ENCODE results near the gene CYB561D1.

The CYB561D1 gene

DNA sequence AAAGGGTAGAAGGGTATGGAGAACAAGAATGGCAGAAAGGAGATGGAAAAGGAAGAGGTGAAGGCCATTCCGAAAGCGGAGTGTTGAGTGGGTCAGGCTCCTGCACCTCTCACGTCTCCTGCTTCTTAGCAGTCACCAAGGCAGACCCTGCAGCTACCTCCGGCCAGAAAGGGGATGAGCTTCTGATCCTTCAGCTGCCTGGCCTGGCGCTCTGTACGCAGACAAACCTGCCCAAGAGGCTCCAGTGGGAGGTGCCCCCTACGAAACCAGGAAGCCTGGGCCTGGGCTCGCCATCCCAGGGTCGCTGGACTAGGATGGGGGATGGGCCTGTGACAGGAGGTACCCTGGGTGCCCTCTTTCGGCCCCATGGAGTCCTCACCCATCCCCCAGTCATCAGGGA lies 48.8 kb downstream of the CYB561D1 start:
- no peak for ATAC-seq
- TF ChIP-seq ZFP30 (CRISPR knock-in tag; IDR thresholded peaks at IDR 0.05), result no peak
- TF ChIP-seq ESRRG (CRISPR knock-in tag; IDR thresholded peaks at IDR 0.05), result no peak
- TF ChIP-seq BACH2 (CRISPR knock-in tag; IDR thresholded peaks at IDR 0.05; ENCODE audit: borderline replicate concordance), result no peak

DNA sequence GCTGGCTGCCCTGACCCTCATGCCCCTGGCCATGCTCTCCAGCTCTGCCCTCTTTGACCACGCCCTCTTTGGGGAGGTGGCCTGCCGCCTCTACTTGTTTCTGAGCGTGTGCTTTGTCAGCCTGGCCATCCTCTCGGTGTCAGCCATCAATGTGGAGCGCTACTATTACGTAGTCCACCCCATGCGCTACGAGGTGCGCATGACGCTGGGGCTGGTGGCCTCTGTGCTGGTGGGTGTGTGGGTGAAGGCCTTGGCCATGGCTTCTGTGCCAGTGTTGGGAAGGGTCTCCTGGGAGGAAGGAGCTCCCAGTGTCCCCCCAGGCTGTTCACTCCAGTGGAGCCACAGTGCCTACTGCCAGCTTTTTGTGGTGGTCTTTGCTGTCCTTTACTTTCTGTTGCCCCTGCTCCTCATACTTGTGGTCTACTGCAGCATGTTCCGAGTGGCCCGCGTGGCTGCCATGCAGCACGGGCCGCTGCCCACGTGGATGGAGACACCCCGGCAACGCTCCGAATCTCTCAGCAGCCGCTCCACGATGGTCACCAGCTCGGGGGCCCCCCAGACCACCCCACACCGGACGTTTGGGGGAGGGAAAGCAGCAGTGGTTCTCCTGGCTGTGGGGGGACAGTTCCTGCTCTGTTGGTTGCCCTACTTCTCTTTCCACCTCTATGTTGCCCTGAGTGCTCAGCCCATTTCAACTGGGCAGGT lies 49.5 kb downstream of the CYB561D1 start:
- ATAC-seq, result no peak
- TF ChIP-seq ZNF565 (CRISPR knock-in tag; conservative IDR thresholded peaks at IDR 0.05; ENCODE audit: low read depth) (no peak), ESRRG (CRISPR knock-in tag; IDR thresholded peaks at IDR 0.05) (no peak), ZNF70 (CRISPR knock-in tag; IDR thresholded peaks at IDR 0.05) (no peak), ZC3H10 (CRISPR knock-in tag; IDR thresholded peaks at IDR 0.05) (no peak), SNAI2 (CRISPR knock-in tag; IDR thresholded peaks at IDR 0.05) (no peak), ARNTL (CRISPR knock-in tag; IDR thresholded peaks at IDR 0.05; ENCODE audit: borderline replicate concordance, low read depth) (no peak), TOX (CRISPR knock-in tag; IDR thresholded peaks at IDR 0.05; ENCODE audit: borderline replicate concordance) (no peak), PPARA (CRISPR knock-in tag; IDR thresholded peaks at IDR 0.05; ENCODE audit: borderline replicate concordance) (no peak), CSDC2 (CRISPR knock-in tag; IDR thresholded peaks at IDR 0.05) (no peak), ZNF8 (CRISPR knock-in tag; IDR thresholded peaks at IDR 0.05) (no peak), ISL1 (CRISPR knock-in tag; IDR thresholded peaks at IDR 0.05) (no peak), TCF4 (CRISPR knock-in tag; IDR thresholded peaks at IDR 0.05; ENCODE audit: borderline replicate concordance) (no peak), RARB (CRISPR knock-in tag; IDR thresholded peaks at IDR 0.05) (no peak), BACH2 (CRISPR knock-in tag; IDR thresholded peaks at IDR 0.05; ENCODE audit: borderline replicate concordance) (no peak), ZFP3 (CRISPR knock-in tag; IDR thresholded peaks at IDR 0.05) (no peak), GLIS3 (CRISPR knock-in tag; IDR thresholded peaks at IDR 0.05) (no peak), ZFP30 (CRISPR knock-in tag; IDR thresholded peaks at IDR 0.05) (no peak)
- TF ChIP-seq, protein P1, sequence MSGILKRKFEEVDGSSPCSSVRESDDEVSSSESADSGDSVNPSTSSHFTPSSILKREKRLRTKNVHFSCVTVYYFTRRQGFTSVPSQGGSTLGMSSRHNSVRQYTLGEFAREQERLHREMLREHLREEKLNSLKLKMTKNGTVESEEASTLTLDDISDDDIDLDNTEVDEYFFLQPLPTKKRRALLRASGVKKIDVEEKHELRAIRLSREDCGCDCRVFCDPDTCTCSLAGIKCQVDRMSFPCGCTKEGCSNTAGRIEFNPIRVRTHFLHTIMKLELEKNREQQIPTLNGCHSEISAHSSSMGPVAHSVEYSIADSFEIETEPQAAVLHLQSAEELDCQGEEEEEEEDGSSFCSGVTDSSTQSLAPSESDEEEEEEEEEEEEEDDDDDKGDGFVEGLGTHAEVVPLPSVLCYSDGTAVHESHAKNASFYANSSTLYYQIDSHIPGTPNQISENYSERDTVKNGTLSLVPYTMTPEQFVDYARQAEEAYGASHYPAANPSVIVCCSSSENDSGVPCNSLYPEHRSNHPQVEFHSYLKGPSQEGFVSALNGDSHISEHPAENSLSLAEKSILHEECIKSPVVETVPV (CRISPR knock-in tag; IDR thresholded peaks at IDR 0.05), result no peak
- TF ChIP-seq, protein P2, sequence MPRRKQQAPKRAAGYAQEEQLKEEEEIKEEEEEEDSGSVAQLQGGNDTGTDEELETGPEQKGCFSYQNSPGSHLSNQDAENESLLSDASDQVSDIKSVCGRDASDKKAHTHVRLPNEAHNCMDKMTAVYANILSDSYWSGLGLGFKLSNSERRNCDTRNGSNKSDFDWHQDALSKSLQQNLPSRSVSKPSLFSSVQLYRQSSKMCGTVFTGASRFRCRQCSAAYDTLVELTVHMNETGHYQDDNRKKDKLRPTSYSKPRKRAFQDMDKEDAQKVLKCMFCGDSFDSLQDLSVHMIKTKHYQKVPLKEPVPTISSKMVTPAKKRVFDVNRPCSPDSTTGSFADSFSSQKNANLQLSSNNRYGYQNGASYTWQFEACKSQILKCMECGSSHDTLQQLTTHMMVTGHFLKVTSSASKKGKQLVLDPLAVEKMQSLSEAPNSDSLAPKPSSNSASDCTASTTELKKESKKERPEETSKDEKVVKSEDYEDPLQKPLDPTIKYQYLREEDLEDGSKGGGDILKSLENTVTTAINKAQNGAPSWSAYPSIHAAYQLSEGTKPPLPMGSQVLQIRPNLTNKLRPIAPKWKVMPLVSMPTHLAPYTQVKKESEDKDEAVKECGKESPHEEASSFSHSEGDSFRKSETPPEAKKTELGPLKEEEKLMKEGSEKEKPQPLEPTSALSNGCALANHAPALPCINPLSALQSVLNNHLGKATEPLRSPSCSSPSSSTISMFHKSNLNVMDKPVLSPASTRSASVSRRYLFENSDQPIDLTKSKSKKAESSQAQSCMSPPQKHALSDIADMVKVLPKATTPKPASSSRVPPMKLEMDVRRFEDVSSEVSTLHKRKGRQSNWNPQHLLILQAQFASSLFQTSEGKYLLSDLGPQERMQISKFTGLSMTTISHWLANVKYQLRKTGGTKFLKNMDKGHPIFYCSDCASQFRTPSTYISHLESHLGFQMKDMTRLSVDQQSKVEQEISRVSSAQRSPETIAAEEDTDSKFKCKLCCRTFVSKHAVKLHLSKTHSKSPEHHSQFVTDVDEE (CRISPR knock-in tag; IDR thresholded peaks at IDR 0.05), result no peak
- TF ChIP-seq, protein P3, sequence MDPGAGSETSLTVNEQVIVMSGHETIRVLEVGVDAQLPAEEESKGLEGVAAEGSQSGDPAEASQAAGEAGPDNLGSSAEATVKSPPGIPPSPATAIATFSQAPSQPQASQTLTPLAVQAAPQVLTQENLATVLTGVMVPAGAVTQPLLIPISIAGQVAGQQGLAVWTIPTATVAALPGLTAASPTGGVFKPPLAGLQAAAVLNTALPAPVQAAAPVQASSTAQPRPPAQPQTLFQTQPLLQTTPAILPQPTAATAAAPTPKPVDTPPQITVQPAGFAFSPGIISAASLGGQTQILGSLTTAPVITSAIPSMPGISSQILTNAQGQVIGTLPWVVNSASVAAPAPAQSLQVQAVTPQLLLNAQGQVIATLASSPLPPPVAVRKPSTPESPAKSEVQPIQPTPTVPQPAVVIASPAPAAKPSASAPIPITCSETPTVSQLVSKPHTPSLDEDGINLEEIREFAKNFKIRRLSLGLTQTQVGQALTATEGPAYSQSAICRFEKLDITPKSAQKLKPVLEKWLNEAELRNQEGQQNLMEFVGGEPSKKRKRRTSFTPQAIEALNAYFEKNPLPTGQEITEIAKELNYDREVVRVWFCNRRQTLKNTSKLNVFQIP (CRISPR knock-in tag; IDR thresholded peaks at IDR 0.05; ENCODE audit: borderline replicate concordance, low read depth), result no peak

DNA sequence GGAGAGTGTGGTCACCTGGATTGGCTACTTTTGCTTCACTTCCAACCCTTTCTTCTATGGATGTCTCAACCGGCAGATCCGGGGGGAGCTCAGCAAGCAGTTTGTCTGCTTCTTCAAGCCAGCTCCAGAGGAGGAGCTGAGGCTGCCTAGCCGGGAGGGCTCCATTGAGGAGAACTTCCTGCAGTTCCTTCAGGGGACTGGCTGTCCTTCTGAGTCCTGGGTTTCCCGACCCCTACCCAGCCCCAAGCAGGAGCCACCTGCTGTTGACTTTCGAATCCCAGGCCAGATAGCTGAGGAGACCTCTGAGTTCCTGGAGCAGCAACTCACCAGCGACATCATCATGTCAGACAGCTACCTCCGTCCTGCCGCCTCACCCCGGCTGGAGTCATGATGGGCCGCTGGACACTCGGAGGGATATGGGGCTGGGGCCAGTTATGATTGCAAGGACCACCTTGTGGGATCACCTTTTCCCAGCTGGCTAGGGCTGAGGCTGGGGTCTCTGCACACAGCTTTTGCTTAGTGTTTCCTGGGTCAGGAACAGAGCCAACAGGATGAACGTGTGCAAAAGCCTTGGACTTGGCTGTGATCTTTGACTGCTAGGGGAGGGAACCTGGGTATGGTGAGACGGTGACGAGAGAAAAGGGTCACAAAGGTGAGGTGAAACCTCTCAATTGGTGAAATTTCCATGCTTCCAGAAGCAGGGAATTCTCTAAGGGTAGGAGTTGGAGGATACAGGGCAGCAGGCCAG lies 50.3 kb downstream of the CYB561D1 start:
- no peak for ATAC-seq
- TF ChIP-seq ESRRG (CRISPR knock-in tag; IDR thresholded peaks at IDR 0.05) (no peak), BACH2 (CRISPR knock-in tag; IDR thresholded peaks at IDR 0.05; ENCODE audit: borderline replicate concordance) (no peak), ZNF565 (CRISPR knock-in tag; conservative IDR thresholded peaks at IDR 0.05; ENCODE audit: low read depth) (no peak), ZNF8 (CRISPR knock-in tag; IDR thresholded peaks at IDR 0.05) (no peak), GLIS3 (CRISPR knock-in tag; IDR thresholded peaks at IDR 0.05) (no peak), RARB (CRISPR knock-in tag; IDR thresholded peaks at IDR 0.05) (no peak), PPARA (CRISPR knock-in tag; IDR thresholded peaks at IDR 0.05; ENCODE audit: borderline replicate concordance) (no peak), SNAI2 (CRISPR knock-in tag; IDR thresholded peaks at IDR 0.05) (no peak), ZNF70 (CRISPR knock-in tag; IDR thresholded peaks at IDR 0.05) (no peak), ZFP30 (CRISPR knock-in tag; IDR thresholded peaks at IDR 0.05) (no peak), OSR1 (CRISPR knock-in tag; IDR thresholded peaks at IDR 0.05) (no peak), TCF4 (CRISPR knock-in tag; IDR thresholded peaks at IDR 0.05; ENCODE audit: borderline replicate concordance) (no peak), ISL1 (CRISPR knock-in tag; IDR thresholded peaks at IDR 0.05) (no peak)
- TF ChIP-seq, protein P4, sequence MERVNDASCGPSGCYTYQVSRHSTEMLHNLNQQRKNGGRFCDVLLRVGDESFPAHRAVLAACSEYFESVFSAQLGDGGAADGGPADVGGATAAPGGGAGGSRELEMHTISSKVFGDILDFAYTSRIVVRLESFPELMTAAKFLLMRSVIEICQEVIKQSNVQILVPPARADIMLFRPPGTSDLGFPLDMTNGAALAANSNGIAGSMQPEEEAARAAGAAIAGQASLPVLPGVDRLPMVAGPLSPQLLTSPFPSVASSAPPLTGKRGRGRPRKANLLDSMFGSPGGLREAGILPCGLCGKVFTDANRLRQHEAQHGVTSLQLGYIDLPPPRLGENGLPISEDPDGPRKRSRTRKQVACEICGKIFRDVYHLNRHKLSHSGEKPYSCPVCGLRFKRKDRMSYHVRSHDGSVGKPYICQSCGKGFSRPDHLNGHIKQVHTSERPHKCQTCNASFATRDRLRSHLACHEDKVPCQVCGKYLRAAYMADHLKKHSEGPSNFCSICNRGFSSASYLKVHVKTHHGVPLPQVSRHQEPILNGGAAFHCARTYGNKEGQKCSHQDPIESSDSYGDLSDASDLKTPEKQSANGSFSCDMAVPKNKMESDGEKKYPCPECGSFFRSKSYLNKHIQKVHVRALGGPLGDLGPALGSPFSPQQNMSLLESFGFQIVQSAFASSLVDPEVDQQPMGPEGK (CRISPR knock-in tag; IDR thresholded peaks at IDR 0.05; ENCODE audit: borderline replicate concordance), result no peak
- TF ChIP-seq, protein P5, sequence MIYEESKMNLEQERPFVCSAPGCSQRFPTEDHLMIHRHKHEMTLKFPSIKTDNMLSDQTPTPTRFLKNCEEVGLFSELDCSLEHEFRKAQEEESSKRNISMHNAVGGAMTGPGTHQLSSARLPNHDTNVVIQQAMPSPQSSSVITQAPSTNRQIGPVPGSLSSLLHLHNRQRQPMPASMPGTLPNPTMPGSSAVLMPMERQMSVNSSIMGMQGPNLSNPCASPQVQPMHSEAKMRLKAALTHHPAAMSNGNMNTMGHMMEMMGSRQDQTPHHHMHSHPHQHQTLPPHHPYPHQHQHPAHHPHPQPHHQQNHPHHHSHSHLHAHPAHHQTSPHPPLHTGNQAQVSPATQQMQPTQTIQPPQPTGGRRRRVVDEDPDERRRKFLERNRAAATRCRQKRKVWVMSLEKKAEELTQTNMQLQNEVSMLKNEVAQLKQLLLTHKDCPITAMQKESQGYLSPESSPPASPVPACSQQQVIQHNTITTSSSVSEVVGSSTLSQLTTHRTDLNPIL (CRISPR knock-in tag; IDR thresholded peaks at IDR 0.05; ENCODE audit: low read depth), result no peak
- TF ChIP-seq, protein P2 (CRISPR knock-in tag; IDR thresholded peaks at IDR 0.05), result no peak

Measured in SK-N-SH treated with all-trans-retinoic acid at 6 μM for 48 hours (cell line).